K562 (cell line): Measurements from ENCODE around the gene DYNC2I2. TPM values are rescaled to one million over a fixed set of nuclear protein-coding genes. Genes with fewer than 3 reads are reported as not detected.

Source experiments
- CREB3L1 ChIP-seq: fragments of 450-650 bp; IDR thresholded peaks from 2 replicates; pipeline ENCODE4 v1.6.1; 2014; ENCODE audit warnings: low read depth, mild to moderate bottlenecking, moderate library complexity, borderline replicate concordance
- E4F1 ChIP-seq: fragments of 250-450 bp; sonication (Bioruptor Pico); IDR thresholded peaks from 2 replicates; pipeline ENCODE4 v1.5.0; 2021; ENCODE audit warnings: mild to moderate bottlenecking, borderline replicate concordance
- POLR2AphosphoS2 ChIP-seq: IDR thresholded peaks from 2 replicates; pipeline ENCODE4 v1.6.1; 2012; ENCODE audit warnings: low read length, improper control_type of control experiment
- RERE ChIP-seq: sonication (generic); formaldehyde crosslinking; IDR thresholded peaks from 2 replicates; pipeline ENCODE4 v1.8.0; 2023; ENCODE audit warnings: missing genetic modification reagents, mild to moderate bottlenecking, borderline replicate concordance
- STAT6 ChIP-seq: sonication (generic); formaldehyde crosslinking; IDR thresholded peaks from 2 replicates; pipeline ENCODE4 v1.8.1; 2023; ENCODE audit warnings: mild to moderate bottlenecking, missing genetic modification reagents
- TSHZ1 ChIP-seq: fragments of 250-450 bp; sonication (Bioruptor Pico); IDR thresholded peaks from 2 replicates; pipeline ENCODE4 v1.4.0; 2020; ENCODE audit warnings: mild to moderate bottlenecking, moderate library complexity
- ZNF561 ChIP-seq: fragments of 450-650 bp; formaldehyde crosslinking; conservative IDR thresholded peaks from 2 replicates; pipeline ENCODE4 v1.4.0; 2020; ENCODE audit warnings: mild to moderate bottlenecking, moderate library complexity
- ZNF75A ChIP-seq: fragments of 450-650 bp; formaldehyde crosslinking; IDR thresholded peaks from 2 replicates; pipeline ENCODE4 v1.4.0; 2020; ENCODE audit warnings: mild to moderate bottlenecking
- polyA plus RNA-seq, 8 experiments: library from polyadenylated mRNA; depleted of rRNA in 4 of 8; stranded (reverse) in 5 of 8; unstranded in 3 of 8; fragments of >200 nt; fragmentation: Nextera tagmentation in 2 of 8; fragmentation: Illumina TruSeq in 1 of 8; extraction: Ambion mirVana in 2 of 8; extraction: Trizol in 1 of 8; gene quantifications; 2 replicates each; pipeline versions ENCODE4 v1.2.1 to v1.2.3, GENCODE V29; 2011 to 2014; ENCODE audit warnings: inconsistent platforms in 1 of 8, missing spikeins in 1 of 8
- total RNA-seq, 7 experiments: library from RNA; depleted of rRNA in 6 of 7; stranded (reverse); fragments of >200 nt in 6 of 7; fragmentation: Illumina TruSeq in 2 of 7; extraction: Trizol in 2 of 7; gene quantifications; 2 replicates each; pipeline versions ENCODE4 v1.2.1 to v1.2.3, GENCODE V29; 2011 to 2021; ENCODE audit warnings: low replicate concordance in 1 of 7

DYNC2I2 gene
- total and polyA plus RNA-seq, 9 of the 15 experiments (the other 6 are each of a cell fraction or from before 2014, with no cell fraction given): 1.5 to 249 (median 70.0) TPM

GRCh38 chr9:128656416-128657343 is at the start of gene DYNC2I2 (continued):
- TF ChIP-seq E4F1 (CRISPR knock-in tag) (peak; percentile 5; the same call in 1 of the 2 replicates), STAT6 (peak; percentile 99), POLR2AphosphoS2 (peak; percentile 67; the same call in 1 of the 2 replicates), ZNF561 (CRISPR knock-in tag) (no peak), CREB3L1 (peak; percentile 84), TSHZ1 (CRISPR knock-in tag) (peak; percentile 78; the same call in 1 of the 2 replicates), RERE (peak; percentile 47; the same call in 1 of the 2 replicates), ZNF75A (peak; percentile 60; the same call in 1 of the 2 replicates)
